MM.1S (cell line): ENCODE measurements around the gene PLA2R1.

Experiments used
- CTCF ChIP-seq: fragments of 300-600 bp; sonication (generic); IDR thresholded peaks from 2 replicates; pipeline ENCODE4 v1.5.1; 2016; ENCODE audit warnings: antibody characterized with exemption, low read length, mixed read lengths
- EZH2 ChIP-seq: fragments of 300-600 bp; sonication (generic); optimal IDR thresholded peaks from 2 replicates; pipeline ENCODE3; 2017; ENCODE audit warnings: low read depth, mild to moderate bottlenecking, antibody characterized with exemption, low read length, mixed read lengths
- EZH2phosphoT487 ChIP-seq: fragments of 300-600 bp; sonication (generic); IDR thresholded peaks from 2 replicates; pipeline ENCODE4 v1.6.1; 2018; ENCODE audit warnings: antibody characterized with exemption, low read length

DNA sequence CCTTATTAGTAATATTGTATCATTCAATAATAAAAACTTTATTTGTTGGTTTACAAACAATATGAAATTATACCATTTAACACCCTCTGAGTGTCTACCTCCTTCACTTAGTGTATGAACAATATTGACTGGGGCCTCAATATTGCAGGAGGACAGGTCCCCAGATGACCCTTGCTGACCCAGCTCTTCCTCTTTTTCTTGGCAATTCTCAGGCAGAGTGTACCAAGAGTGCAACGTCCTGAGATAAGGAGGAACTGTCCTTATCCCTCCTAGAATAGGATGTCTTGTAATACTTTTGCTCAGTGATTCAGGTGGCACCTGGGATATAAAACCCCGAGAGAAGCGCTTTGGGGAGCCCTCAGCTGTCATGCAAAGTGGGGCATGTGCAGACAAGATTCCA, 76.8 kb downstream of the PLA2R1 start:
- no peak for TF ChIP-seq CTCF
- TF ChIP-seq EZH2, result no peak
- TF ChIP-seq EZH2phosphoT487, result no peak
